Fibroblast of the aortic adventitia (primary cell): ENCODE data around the gene UBXN11. TPM values are rescaled to one million over a fixed set of nuclear protein-coding genes. Genes with fewer than 3 reads are reported as not detected.

Experiments used
- DNase-seq: peaks from one replicate; pipeline ENCODE4 v3.0.0-alpha.2; 2010; ENCODE audit warnings: low read depth
- H3K4me3 ChIP-seq: 2 replicates; pipeline ENCODE4 v1.5.1; 2011; ENCODE audit warnings: low read depth, mild to moderate bottlenecking, control low read depth, low read length, moderate library complexity
- total RNA-seq: library from RNA; depleted of rRNA; stranded (reverse); fragments of >200 nt; gene quantifications from 2 replicates; pipeline ENCODE4 v1.2.3, GENCODE V29; 2012; ENCODE audit warnings: low replicate concordance
- TF ChIP-seq, protein P1 (sequence below): IDR thresholded peaks from 2 replicates; pipeline ENCODE4 v1.5.1; 2011; ENCODE audit warnings: mild to moderate bottlenecking, low read length, control low read depth, inconsistent platforms; ENCODE audit not compliant: insufficient read depth

The UBXN11 gene
- total RNA-seq, 1 donor: 8.9 TPM

DNA sequence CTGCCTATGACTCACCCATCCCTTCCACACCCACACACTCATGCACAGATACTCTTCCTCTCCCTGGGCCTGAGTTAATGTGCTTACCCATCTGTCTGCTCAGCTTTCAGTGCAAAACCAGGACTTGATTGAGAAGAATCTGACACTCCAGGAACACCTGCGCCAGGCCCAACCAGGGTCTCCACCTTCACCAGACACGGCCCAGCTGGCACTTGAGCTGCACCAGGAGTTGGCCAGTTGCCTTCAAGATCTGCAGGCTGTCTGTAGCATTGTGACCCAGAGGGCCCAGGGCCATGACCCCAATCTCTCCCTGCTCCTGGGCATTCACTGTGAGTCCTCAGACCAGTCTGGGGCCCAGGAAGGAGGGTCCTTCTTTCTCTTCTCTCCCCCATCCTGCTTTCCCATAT, 30.0 kb downstream of the UBXN11 start:
- TF ChIP-seq, protein P1, sequence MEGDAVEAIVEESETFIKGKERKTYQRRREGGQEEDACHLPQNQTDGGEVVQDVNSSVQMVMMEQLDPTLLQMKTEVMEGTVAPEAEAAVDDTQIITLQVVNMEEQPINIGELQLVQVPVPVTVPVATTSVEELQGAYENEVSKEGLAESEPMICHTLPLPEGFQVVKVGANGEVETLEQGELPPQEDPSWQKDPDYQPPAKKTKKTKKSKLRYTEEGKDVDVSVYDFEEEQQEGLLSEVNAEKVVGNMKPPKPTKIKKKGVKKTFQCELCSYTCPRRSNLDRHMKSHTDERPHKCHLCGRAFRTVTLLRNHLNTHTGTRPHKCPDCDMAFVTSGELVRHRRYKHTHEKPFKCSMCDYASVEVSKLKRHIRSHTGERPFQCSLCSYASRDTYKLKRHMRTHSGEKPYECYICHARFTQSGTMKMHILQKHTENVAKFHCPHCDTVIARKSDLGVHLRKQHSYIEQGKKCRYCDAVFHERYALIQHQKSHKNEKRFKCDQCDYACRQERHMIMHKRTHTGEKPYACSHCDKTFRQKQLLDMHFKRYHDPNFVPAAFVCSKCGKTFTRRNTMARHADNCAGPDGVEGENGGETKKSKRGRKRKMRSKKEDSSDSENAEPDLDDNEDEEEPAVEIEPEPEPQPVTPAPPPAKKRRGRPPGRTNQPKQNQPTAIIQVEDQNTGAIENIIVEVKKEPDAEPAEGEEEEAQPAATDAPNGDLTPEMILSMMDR: no peak
- H3K4me3 ChIP-seq: no peak overlapping the region
- no peak for DNase-seq

DNA sequence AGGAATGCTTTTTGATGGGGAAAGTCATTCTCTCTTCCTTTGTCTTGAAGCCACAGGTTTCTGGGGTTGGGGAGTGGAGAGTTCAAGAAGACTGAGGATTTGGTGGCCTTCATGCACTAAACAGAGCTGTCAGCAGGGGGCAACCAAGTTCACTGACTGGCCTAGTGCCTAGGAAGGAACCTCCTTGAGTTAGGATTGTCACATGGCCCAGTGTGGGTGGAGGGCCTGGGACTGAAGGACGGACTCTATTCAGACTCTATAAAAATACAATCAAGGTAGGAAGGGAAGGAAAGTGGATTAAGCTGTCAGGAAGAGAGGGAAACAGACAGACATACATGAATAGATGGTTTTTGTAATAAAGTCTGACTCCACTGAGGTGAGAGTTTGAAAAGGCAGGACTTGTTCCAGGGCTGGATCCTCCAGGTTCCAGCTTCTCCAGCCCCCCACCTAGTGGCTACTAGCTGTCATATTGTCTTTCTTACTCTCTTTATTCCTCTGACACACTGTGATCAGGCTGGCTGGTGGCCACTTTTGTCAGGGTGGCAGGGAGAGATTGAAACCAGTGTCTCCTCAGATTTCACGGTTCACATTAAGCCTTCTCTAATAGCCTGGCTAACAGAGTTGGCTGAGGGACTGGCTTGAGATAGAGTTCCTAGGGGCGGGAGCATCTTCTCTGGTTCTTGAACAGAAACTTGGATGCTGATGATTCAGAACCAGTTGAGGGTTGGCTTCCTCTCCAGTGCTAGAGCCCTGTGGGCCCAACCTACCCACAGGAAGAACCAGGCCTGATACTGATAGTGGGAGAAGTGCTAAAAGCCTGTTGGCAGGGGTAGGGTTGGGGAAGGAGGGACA, 30.6 kb downstream of the UBXN11 start:
- no peak overlapping the region for H3K4me3 ChIP-seq
- TF ChIP-seq, protein P1: peak; percentile 88

DNA sequence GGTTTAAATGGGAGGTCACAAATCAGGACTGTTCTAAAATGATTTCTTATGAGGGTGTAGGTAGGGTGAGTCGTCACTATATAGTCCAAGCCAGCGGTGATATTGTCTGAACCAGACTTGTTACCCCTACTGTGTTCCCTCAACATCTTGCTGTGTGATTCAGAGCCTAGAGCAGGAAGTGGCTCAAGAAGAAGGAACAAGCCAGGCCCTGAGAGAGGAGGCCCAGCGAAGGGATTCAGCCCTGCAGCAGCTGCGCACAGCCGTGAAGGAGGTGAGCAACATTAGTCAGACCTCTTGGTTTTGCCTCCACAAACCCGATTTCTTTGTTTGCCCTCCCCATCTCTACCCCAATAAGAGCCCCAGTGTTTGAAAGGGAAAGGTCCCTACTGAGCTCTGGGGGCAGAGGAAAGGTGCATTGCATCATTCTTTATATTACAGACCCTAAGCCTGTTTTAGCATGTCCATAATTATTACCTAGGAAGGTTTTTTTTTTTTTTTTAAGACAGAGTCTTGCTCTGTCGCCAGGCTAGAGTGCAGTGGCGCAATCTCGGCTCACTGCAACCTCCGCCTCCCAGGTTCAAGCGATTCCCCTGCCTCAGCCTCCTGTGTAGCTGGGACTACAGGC, 31.5 kb downstream of the UBXN11 start:
- no peak overlapping the region for H3K4me3 ChIP-seq
- TF ChIP-seq, protein P1: no peak
- DNase-seq: no peak

More for the DNA sequence above, 30.6 kb downstream of the UBXN11 start:
- DNase-seq: peak; percentile 99

DNA sequence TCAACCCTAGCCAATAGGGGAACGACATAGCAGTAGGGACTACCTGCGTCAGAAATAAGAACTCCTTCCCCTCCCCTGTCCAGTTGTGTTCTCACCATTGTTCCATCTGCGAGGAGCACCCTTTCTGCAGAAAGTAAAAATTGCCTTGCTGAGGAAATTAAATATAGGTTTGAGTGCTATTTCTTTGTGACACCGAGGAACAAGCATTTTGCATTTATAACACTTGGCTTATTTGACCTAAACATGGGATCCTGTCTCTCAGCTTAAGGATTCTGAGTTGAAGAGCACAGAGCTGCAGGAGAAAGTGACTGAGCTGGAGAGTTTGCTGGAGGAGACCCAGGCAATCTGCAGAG, 37.3 kb downstream of the UBXN11 start:
- no peak overlapping the region for H3K4me3 ChIP-seq
- TF ChIP-seq, protein P1: no peak
- DNase-seq: no peak

DNA sequence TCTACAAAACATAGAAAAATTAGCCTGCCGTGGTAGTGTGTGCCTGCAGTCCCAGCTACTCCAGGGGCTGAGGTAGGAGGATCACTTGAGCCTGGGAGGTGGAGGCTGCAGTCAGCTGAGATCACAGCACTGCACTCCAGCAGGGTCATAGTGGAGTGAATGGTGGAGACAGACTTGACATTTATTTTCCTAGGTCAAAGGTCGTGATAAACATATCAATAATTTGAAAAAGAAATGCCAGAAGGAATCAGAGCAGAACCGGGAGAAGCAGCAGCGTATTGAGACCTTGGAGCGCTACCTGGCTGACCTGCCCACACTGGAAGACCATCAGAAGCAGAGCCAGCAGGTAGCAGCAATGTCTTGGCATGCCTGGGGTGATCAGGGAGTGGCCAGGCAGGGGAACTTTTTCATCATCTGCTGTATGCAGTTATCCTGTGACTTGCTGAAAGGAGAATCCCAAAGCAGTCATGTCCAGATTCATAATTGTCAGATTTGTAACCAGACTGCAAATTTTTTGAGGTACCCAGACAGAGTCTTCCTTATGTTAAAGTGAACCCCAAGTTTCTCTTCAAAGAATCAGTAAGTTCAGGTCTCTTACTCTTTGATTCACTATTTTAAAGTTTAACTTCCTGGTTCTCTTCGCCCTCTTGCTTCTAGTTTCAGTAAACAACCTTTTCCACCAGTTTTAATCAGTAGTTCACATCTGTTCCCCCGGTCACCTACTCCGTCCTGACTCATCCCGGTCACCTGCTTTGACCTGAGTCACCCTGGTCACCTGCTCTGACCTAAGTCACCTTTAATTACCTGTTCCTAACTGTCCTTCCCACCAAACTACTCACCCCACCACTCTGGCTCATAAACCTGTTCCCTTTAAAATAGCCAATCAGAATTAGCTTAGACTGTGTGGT, 37.9 kb downstream of the UBXN11 start:
- no peak for DNase-seq
- TF ChIP-seq, protein P1: no peak
- H3K4me3 ChIP-seq: no peak overlapping the region

DNA sequence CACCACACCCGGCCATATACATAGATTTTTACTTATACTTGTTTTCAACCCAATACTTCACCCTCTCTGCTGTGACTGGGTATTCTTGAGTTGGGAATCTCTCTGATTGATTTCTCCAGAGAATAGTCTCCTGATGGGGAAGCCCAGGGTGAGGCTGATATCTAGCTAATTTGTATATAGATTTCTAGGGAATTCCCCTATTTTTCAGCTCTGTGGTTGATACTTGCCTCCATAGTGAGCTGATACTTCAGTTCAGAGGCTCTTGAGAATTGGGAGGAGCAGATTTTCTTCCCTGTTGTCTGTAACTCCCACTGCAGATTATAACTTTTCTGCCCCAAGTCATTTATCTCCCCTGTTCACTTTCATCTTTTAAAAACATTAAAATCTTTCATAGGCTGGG, 41.0 kb downstream of the UBXN11 start:
- H3K4me3 ChIP-seq: no peak overlapping the region

More for the DNA sequence above, 41.0 kb downstream of the UBXN11 start:
- no peak for DNase-seq
- TF ChIP-seq, protein P1: no peak
